Inferior parietal cortex (tissue), 1 donor: ENCODE measurements around the gene SSH2.
"Not testable (repeated sequence)": the region's sequence is repeated elsewhere in the genome, so short reads cannot be mapped to it uniquely, and the experiment has no call there.

Source experiments
- DNase-seq: peaks from one replicate; pipeline ENCODE4 v3.0.0-alpha.2; 2016; ENCODE audit errors: extremely low spot score

The SSH2 gene

GRCh38 chr17:29709866-29710519, 220.0 kb downstream of the SSH2 start:
- no peak for DNase-seq

DNA sequence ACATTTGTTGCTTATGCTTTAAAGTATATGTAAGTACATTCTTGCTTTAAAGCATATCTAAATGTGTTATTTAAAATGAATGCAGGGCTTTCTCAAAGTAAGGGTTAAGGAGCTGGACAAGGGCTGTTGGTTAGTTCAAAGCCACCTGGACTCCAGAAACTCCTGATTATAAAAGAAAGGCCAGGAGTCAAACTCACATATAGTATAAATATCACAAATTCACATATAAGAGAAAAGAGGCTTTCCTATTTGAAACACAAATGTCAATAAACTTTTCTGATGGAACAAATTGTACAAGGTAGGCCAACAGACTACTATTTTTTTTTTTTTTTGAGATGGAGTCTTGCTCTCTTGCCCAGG, 222.8 kb downstream of the SSH2 start:
- DNase-seq, result no peak

DNA sequence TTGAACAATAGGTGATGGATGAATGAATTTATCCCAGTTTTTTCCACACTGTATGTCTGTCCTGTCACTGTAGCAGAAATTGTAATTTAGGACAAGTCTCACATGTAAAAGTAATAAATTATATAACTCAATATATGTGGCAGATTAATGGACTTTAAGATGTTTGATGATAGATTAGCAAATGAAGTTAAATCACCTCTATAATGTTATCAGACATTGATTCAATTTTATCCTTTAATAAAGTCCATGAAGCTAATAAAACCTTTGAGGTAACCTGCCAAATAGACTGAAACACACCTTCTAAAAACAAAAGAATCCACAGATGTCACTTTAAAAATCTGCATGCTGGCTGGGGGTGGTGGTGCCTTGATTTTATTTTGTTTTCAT, 224.0 kb downstream of the SSH2 start:
- DNase-seq, result no peak

DNA sequence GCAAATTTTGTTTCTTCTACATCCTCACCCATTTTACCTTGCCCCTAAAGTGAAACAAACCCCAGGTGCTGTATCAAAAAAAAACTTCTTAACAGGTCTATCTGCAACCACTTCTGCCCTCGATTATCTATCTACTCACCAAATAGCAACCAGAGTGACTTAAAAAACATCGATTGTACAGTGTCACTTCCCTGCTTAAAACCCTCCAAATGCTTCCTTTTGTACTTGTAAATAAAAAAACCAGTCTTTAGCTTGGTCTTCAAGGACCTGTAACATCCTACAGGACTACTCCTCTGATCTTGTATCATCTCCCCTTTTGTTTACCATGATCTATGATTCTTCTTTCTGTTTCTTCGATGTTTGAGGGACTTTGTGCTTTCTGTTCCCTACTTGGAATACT, 224.6 kb downstream of the SSH2 start:
- DNase-seq, result no peak

DNA sequence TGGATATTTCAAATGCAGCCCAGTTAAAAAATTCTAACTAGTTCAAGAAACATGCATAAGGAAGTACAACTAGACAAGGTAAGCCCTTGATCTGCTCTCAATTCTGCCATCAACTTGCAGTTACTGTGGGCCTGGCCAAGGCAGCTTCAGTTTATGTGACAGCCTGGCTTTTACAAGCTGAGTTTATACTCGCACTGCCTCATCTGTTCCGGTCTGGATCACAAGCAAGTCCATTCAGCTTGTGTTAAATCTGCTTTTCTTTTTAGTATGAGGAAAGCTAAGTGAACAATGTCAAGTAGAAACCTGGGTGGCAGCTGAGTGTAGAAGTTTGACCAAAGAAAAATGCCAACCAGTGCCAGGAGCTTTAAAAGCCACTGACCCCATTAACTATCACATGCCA, 230.7 kb downstream of the SSH2 start:
- no peak for DNase-seq

DNA sequence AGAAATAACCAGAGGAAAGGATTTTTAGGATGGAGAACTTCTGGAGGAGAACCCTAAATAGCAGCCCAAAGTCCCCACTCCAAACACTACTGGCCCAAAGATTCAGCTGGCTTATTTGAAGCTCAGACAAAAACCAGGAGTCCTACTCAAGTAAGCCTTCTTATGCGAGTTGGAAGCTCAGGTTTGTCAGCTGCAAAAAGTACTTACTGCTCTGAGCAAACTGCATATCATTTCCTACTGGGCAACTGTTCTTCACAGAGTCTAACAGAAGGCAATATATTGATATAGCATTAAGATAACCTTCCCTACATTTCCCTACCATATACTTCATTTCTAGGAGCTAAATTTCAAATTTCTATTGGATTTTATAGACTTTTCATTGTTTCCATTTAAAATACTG, 231.2 kb downstream of the SSH2 start:
- DNase-seq, result no peak

GRCh38 chr17:29698019-29698777, 231.8 kb downstream of the SSH2 start:
- no peak for DNase-seq

GRCh38 chr17:29697371-29697770, 232.7 kb downstream of the SSH2 start:
- no peak for DNase-seq

DNA sequence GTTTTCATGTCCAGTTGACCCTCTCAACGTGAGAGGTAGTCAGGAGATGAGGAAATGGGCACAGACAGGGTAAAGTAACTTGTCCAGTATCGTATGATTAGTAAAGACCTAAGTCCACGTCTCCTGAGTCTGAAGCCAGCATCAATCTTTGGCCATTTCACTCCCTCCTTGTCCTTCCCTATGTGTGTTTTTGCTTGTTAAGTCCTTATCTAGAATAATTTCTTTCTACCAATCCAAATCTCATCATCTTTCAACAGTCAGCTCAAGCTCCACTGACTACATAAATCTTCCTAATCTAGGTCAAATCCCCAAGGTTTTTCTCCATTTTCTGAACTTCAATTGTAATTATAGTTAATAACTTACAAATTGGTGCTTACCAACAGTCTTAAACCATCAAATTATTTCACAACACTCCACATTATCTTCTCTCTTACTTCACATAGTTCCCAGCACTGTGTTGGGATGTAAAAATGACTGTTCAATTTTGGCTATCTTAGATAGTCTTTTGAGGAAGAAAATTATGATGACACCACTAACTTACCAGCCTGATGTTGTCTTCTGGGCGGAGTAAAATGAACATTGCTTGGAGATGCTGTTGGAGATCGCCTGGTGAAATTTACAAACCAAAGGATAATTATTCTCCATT, 235.0 kb downstream of the SSH2 start:
- no peak for DNase-seq

DNA sequence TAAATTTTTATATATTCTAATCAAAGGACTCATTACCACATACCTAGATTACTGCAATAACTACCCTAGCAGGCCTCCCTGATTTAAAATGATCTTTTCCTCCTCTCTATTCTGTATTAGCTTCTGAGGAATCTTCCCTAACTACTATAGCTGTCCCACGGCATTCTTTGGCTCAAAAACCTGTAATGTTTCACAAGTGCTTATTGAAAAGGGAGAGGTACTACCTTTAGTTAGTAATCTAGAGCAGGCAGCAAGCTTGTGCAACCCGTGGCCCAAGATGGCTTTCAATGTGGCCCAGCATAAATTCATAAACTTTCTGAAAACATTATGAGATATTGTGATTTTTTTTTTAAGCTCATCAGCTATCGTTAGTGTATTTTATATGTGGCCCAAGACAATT, 236.3 kb downstream of the SSH2 start:
- no peak for DNase-seq

DNA sequence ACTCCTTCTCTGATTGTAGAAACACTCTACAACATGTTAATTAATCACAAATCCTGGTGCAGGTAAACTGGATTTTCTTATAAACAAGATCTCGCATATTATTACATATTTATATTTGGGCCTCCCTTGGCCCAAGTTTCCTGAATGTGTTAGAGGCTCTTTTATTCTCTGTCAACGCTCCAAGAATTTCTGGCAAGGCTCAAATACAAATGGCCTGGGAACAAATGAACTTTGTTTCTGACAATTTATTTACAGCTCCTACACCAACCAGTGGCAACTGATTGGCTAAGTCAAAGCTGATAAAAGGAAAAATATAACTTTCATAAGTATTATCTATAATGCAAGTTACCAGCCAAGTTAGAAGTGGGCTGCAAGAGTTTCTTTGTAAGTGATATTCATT, 242.4 kb downstream of the SSH2 start:
- DNase-seq, result peak; percentile 81

- DNase-seq, result no peak
Measured at GRCh38 chr17:29686993-29687590, 242.9 kb downstream of the SSH2 start.

GRCh38 chr17:29683481-29683880, 246.5 kb downstream of the SSH2 start:
- DNase-seq, result no peak

GRCh38 chr17:29682987-29683386, 247.0 kb downstream of the SSH2 start:
- no peak for DNase-seq

GRCh38 chr17:29682054-29682453, 248.0 kb downstream of the SSH2 start:
- no peak for DNase-seq

DNA sequence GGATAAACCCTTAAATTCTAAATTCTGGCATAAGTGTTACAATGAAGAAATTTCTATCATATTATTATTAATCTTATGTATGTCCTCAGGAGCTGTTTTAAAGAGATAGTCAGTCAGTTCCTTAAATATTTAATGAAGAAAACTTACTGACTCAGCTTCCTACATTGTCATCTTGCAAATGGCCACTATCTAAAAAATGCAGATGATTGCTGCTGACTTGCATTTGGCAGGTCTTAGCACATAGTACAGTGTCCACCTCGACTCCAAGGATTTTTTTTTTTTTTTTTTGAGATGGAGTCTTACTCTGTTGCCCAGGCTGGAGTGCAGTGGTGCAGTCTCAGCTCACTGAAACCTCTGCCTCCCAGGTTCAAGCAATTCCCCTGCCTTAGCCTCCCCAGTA, 252.2 kb downstream of the SSH2 start:
- DNase-seq, result no peak

DNA sequence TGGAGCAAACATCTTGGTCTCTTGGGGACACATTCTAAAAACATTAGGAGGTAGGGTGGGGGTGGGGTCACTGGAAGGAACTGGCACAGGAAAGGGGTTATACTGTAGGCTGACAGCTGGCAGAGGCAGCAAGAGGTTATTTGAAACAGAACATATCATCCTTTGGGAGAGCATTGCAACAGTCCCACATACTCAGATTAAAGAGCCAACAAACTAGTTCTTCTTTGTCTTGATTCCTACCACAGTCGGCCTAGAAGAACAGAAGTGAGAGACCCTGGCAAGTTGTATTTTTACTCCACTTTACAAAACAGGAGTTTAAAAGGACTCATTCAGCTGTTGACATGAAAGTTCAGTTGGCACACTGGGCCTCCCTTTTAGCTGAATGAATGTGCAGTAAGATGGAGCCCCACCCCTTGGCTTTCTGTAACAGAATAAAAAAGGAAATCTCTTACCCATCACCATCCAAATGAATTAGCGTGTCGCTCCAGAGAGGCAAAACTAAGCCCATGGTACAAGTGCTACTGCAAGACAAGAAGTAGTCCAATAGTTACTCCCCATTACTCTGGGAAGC, 252.7 kb downstream of the SSH2 start:
- no peak for DNase-seq

GRCh38 chr17:29675961-29676360, 254.1 kb downstream of the SSH2 start:
- not testable (repeated sequence) for DNase-seq

GRCh38 chr17:29674281-29674680, 255.7 kb downstream of the SSH2 start:
- DNase-seq, result no peak

DNA sequence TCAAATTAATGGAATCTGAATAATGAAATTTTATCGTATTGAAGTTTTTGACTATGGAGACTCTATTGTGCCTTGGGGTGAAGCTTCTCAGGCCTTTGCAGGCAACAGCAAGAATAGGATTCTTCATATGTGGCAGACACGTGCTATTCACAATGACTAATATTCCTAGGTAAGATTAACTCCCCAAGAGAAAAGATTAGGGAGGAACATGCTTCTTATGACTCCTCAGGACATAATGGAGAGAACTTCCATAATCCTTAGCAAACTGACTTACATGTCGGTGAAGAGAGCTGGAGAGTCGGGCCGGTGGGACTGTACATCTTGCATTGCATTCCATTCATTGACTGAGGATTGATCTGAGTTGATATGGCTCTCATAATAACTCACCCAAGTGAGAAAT, 258.4 kb downstream of the SSH2 start:
- DNase-seq, result no peak

GRCh38 chr17:29669266-29669665, 260.8 kb downstream of the SSH2 start:
- DNase-seq, result no peak

- DNase-seq, result no peak
Measured at GRCh38 chr17:29667969-29668368, 262.1 kb downstream of the SSH2 start.

DNA sequence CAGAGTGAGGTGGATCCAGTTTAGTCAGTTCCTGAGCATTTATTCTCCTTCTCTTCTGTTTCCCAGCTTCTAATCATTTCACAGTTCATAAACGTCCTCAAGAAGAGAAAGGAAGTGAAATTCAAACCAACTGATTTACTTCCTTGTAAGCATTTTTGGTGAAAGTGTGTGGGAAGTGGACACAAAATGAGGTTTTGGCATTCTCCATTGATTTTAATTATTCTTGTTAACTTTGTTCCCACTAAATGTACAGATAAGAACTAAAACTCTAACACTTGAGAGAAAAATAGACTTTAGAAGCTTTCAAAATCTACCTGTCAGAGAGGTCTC, 264.6 kb downstream of the SSH2 start:
- no peak for DNase-seq
